GM19372 (cell line): ENCODE results near the gene DNAH2.

Experiments used
- ATAC-seq: cut with Tn5 transposase; IDR thresholded peaks from one replicate; pipeline ENCODE4 v1.9.1; 2021; ENCODE audit warnings: mild to moderate bottlenecking, low read depth, moderate library complexity; ENCODE audit not compliant: unreplicated experiment

The DNAH2 gene

DNA sequence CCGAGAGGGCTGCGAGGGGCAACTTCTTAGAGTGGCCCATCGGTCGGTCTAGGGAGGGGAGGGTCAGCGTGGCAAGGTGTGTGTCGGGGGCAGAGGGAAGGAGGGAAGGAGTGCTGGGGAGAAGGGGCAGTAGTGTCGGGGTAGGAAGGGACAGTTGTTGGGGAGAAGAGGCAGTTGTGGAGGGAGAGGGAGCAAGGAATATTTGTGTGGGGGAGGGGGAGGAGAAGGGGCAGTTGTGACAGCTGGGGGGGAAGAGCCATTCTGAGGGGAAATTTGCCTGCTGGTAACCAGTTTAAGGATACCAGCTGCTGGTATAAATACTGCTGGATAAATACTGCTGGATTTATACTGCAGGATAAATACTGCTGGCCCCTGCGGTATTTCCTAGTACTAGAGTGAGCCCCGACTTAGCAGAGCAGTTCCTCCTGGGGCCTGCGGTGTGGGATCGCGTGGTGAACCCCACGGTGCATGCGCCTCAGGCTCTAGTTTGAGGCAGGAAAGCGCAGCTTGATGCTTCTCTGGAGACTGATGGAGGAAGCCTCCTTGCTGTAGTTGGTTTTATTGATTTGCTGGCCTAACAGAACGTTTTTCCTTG is 309 bp downstream of the DNAH2 start:
- ATAC-seq = no peak

DNA sequence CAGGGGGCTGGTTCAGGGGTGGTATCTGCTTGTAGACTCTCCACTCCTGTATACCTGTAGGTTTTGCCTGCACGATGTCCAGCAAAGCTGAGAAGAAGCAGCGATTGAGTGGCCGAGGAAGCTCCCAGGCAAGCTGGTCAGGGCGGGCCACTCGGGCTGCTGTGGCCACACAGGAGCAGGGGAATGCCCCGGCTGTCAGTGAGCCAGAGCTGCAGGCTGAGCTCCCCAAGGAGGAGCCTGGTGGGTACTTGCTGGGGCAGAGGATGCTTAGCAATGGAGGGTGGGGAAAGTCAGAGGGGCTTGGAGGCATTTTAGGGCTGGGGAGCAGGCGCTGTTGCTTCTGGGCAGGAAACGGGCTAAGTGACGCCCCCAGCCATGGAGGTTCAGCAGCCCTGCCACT is 2.1 kb downstream of the DNAH2 start:
- ATAC-seq = no peak

GRCh38 chr17:7720125-7720524 is 2.6 kb downstream of the DNAH2 start:
- no peak for ATAC-seq

DNA sequence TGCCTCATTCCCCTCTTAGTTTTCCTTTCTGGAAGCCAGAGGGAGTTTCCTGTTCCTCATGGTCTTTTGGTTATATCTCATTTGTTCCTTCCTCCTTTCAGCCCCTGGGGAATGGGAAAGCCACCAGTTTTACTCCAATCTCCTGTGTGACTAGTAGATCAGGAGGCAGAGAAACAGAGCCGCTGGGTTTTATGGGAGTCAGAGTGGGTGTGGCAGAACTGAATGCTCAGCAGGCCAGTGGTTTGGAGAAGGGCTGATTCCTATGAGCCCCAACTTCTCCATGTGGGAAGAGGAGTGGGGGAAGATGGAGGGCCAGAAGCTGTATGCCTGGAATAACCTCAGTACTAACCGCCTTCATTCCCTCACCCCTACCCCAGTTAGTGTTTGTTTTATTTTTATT is 4.1 kb downstream of the DNAH2 start:
- ATAC-seq = no peak

DNA sequence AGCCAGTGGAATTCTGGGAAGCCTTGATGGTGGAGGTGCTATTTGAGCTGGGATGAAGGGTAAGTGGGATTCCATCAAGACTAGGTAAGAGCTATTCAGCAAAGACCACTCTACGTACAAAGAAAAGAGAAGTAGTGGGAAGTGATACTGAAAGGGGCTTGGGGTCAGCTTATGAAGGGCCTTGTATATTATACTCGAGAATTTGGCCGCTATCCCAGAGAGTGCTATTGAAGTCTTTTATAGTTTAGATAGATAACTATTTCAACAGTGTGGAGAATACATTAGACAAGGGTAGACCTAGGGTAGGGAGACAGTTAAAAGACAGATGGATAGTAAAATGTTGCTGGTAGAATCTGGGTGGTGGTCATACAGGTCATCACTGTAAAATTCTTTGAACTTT is 10.3 kb downstream of the DNAH2 start:
- ATAC-seq = no peak

DNA sequence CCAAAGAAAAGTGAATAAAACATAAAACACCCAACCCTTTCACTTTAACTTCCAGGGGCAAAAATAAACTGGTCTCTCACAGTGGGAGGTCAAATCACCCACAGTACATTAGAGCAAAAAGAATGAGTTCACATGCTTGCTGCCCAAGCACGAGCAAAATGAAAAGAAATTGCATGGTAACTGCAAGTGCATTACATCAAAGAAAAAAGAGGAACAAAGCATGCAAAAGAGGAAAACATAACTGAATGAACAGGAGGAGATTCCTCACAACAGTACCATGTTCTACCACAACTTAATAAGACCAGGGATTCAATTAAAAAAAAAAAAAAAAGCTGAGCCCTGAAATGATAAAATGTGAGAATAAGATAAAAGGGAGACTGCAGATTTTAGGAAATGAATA is 12.3 kb downstream of the DNAH2 start:
- ATAC-seq = no peak

DNA sequence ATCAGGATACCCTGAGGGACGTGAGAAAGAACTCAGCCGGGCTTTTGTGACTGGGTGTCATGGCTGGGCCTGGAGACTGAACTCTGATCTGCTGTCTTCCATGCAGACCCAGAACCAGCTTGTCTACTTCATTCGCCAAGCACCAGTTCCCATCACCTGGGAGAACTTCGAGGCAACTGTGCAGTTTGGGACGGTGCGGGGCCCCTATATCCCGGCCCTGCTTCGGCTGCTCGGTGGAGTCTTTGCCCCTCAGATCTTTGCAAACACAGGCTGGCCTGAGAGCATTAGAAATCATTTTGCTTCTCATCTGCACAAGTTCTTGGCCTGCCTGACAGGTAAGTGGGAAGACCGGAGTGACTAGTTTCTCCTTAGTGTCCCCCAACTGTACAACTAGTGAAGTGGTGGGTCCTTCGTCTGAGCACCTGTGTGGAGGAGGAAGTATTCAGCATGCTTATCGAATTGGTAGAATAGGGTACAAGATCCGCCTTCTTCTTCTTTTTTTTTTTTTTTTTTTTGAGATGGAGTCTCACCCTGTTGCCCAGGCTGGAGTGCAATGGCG is 15.5 kb downstream of the DNAH2 start:
- no peak for ATAC-seq

DNA sequence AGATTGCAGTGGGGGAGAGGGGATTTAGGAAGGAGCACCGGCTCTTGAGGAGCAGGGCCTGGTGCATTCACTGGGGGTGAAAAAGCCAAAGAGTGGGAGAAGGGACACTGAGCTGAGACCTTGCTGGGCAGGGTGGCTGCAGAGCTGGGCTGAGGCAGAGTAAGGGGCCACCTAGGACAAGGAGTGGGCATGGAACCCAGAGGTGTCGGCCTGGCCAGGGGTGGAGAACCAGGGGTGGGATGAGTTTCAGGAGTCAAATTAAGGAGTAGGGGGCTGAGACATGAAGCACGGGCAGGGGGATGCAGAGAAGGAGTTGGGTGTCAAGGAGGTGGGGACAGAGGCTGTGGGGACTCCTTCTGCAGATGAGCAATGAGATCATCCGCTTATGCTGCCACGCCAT is 20.1 kb downstream of the DNAH2 start:
- ATAC-seq = no peak

GRCh38 chr17:7739746-7740145 is 22.2 kb downstream of the DNAH2 start:
- ATAC-seq = no peak

- ATAC-seq = no peak
These were observed 23.0 kb downstream of the DNAH2 start for GRCh38 chr17:7740481-7741001.

DNA sequence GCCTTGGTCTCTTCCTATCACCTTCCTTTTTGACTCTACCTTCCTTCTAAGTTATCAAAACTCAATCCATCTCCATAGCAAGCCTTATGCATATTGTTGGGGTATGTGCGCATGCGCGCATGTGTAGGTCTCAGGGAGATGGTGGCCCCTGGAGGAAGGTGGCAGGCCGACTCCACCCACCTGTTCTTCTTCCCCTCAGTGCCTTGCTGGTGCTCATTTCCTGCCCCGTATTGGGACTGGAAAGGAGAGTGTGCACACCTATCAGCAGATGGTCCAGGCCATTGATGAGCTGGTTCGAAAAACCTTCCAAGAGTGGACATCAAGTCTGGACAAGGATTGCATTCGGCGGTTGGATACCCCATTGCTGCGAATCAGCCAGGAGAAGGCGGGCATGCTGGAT is 25.2 kb downstream of the DNAH2 start:
- no peak for ATAC-seq

GRCh38 chr17:7744416-7744815 is 26.9 kb downstream of the DNAH2 start:
- ATAC-seq = no peak

- no peak for ATAC-seq
These were observed 28.4 kb downstream of the DNAH2 start for GRCh38 chr17:7745748-7746470.

DNA sequence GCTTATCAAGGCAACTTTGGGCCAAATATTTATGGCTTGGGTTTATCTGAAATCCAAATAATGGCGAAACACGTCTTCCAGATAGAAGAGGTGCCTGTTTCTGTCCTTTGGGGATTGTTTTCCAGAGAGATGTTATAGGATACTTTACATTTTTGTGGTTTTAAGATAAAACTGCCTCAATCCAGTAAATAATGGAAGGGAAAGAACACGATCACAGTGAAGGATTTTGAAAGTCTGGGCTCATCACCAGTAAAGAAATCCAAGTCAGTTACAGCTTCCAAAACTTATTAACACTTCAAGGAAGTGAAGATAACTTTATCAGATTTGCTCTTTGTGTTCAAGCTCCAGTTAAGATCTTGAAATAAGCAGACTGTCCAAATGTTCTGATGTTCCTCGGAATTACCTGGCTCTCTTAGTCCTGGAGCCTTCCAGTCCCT is 30.1 kb downstream of the DNAH2 start:
- no peak for ATAC-seq

DNA sequence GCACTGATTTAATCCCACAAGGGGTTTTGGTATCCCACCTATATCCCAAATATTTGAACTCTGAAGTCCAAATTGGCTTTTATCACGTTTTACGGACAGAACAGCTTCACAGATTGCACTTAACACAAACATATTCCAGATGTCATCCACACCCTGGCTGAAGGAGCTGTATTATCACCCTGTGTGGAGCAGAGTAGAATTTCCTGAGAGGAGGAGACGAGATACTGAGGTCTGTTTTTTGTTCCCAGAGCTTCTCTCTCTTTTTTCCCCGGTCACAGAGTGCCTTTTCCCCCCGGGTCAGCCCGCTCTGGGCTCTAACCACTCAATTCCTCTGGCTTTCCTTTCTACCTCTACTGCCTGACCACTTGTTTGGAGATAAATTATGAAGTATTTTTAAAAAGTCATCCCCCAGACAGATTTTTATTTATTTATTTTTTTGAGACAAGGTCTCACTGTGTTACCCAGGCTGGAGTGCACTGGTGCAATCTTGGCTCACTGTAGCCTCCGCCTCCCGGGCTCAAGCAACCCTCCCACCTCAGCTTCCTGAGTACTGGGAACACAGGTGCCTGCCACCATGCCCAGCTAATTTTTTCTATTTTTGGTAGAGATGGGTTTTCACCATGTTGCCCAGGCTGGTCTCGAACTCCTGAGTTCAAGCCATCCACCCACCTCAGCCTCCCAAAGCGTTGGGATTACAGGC is 30.7 kb downstream of the DNAH2 start:
- no peak for ATAC-seq

- no peak for ATAC-seq
These were observed 32.8 kb downstream of the DNAH2 start for GRCh38 chr17:7750321-7750821.

DNA sequence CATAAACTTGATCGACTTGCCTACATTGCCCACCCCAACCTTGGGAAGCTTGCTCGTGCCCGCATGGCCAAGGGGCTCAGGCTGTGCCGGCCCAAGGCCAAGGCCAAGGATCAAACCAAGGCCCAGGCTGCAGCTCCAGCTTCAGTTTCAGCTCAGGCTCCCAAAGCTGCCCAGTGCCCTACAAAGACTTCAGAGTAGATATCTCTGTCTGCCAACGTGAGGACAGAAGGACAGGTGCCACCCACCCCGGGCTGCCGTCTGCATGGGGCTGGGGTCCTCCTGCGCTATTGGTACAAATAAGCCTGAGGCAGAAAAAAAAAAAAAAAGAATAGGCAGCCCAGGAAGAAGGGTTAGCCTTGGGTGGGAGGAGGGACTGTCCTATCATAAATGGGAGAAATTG is 37.1 kb downstream of the DNAH2 start:
- no peak for ATAC-seq

DNA sequence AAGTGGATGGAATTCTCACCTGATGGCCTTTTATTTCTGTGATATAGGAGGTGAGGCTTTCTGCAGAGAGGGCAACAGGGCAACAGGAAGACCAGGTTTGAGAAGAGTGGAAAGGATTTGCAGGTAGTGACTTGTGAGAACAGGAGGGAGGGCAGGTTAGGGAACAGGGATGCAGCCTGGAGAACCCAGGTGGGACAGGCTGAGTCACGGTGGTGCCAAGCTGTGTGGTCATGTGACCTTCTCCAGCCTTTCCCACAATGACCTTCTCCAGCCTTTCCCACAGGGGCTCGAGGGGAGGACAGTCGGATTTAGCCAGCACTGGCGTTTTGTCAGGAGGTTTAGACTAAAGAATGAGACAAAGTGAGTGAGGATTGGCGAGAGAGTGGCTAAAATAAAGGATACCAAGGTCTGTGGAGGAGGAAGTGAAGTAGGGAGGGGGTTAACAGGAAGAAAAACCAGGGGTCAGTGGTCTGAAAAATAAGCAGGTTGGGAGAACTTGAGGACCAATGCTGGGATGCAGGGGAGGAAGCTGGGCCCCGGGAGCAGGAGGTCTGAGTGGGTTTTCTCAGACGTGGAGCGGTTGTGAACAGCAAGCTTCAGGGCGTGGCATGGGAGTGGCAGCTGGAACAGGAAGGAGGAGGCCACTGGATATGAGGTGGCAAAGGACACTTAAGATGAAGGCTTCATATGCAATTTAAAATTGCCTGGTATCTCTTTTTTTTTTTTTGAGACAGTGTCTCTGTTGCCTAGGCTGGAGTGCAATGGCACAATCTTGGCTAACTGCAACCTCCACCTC is 37.7 kb downstream of the DNAH2 start:
- no peak for ATAC-seq

DNA sequence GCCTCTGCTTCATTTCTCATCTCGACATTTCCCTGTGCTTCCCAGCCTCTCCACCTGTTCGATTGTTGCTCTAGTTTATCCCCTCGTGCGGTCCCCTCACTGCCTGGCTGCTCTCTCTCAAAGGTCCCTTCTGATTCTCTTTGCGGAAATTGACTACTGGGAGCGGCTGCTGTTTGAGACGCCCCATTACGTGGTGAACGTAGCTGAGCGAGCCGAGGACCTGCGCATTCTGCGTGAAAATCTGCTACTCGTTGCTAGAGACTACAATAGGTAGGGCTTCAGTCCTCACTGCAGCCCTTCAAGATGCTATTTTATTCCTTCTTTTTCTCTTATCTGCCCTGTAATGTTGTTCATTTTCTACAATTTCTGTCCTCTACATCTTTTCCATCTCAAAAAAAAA is 39.4 kb downstream of the DNAH2 start:
- ATAC-seq = no peak

- no peak for ATAC-seq
These were observed 46.4 kb downstream of the DNAH2 start for GRCh38 chr17:7763919-7764318.
